ENCODE data around the gene KIF5B. TPM values are rescaled to one million over a fixed set of nuclear protein-coding genes. Genes with fewer than 3 reads are reported as not detected.

The KIF5B gene
- total and polyA plus RNA-seq, 9 of the 15 experiments (the other 6 are each of a cell fraction or from before 2014, with no cell fraction given), result 24.4 to 94.4 (median 68.9) TPM

GRCh38 chr10:31972519-31973041, 83.6 kb downstream of the KIF5B start (continued):
- TF ChIP-seq MBD1 (CRISPR knock-in tag; IDR thresholded peaks at IDR 0.05), result no peak
- TF ChIP-seq RBM39 (optimal IDR thresholded peaks at IDR 0.05; ENCODE audit: low read depth, low read length), result no peak
- no peak for TF ChIP-seq NFRKB (IDR thresholded peaks at IDR 0.05; ENCODE audit: low read depth)
- TF ChIP-seq KLF1 (tag; IDR thresholded peaks at IDR 0.05), result no peak
- no peak for TF ChIP-seq TCF15 (CRISPR knock-in tag; IDR thresholded peaks at IDR 0.05)
- 0 out of 2 replicates have a peak, but pooled peaks have one; percentile 38 for TF ChIP-seq ZBTB7A (IDR thresholded peaks at IDR 0.05; ENCODE audit: borderline replicate concordance, control insufficient read depth, low read depth, low read length)
- TF ChIP-seq GABPA (tag; conservative IDR thresholded peaks at IDR 0.05; ENCODE audit: low read depth), result no peak
- TF ChIP-seq HDAC6 (IDR thresholded peaks at IDR 0.05; ENCODE audit: low read depth, low read length), result no peak
- peak; percentile 32; the same call in 1 of the 2 replicates for TF ChIP-seq RAD51 (IDR thresholded peaks at IDR 0.05; ENCODE audit: borderline replicate concordance, low read depth)
- TF ChIP-seq SMC3 (conservative IDR thresholded peaks at IDR 0.05; ENCODE audit: insufficient read depth, low read depth, low read length), result no peak
- peak; percentile 80 for TF ChIP-seq CBX5 (IDR thresholded peaks at IDR 0.05; ENCODE audit: borderline replicate concordance, low read depth)
- TF ChIP-seq ETV6 (IDR thresholded peaks at IDR 0.05; ENCODE audit: borderline replicate concordance in 1 of 2, low read depth in 2 of 2, low read length in 1 of 2), result peak; percentile 28 to 62; a peak in 2 of 4 replicates
- TF ChIP-seq ETV6 (CRISPR knock-in tag; IDR thresholded peaks at IDR 0.05; ENCODE audit: borderline replicate concordance), result no peak
- peak; percentile 42; the same call in 1 of the 2 replicates for TF ChIP-seq TFAP4 (CRISPR knock-in tag; IDR thresholded peaks at IDR 0.05; ENCODE audit: borderline replicate concordance)
- TF ChIP-seq KDM4B (IDR thresholded peaks at IDR 0.05; ENCODE audit: borderline replicate concordance in 2 of 2, low read depth in 1 of 2), result no peak
- TF ChIP-seq SIN3A (IDR thresholded peaks at IDR 0.05; ENCODE audit: borderline replicate concordance in 2 of 2, control insufficient read depth in 1 of 2, low read depth in 2 of 2, low read length in 2 of 2), result no peak
- no peak for TF ChIP-seq POLR3A (IDR thresholded peaks at IDR 0.05; ENCODE audit: borderline replicate concordance, extremely low read depth, insufficient read depth, insufficient read length)
- TF ChIP-seq HINFP (tag; conservative IDR thresholded peaks at IDR 0.05; ENCODE audit: low read depth), result no peak
- TF ChIP-seq POU5F1 (IDR thresholded peaks at IDR 0.05; ENCODE audit: borderline replicate concordance, low read depth, low read length, partially characterized antibody), result no peak
- TF ChIP-seq RBBP5 (IDR thresholded peaks at IDR 0.05; ENCODE audit: borderline replicate concordance, insufficient read depth, low read length, poor library complexity, severe bottlenecking), result no peak
- TF ChIP-seq ELK1 (CRISPR knock-in tag; IDR thresholded peaks at IDR 0.05), result no peak

Data from K562 (cell line).